Embryonic facial prominence (tissue), 1 donor: Measurements from ENCODE around the gene TMEM229B.

ENCODE experiments used
- DNase-seq: peaks from one replicate; pipeline ENCODE4 v3.0.0-alpha.2; 2016; ENCODE audit errors: extremely low spot score

Gene TMEM229B

GRCh38 chr14:67424539-67424938 is 64.0 kb downstream of the TMEM229B start:
- no peak for DNase-seq

DNA sequence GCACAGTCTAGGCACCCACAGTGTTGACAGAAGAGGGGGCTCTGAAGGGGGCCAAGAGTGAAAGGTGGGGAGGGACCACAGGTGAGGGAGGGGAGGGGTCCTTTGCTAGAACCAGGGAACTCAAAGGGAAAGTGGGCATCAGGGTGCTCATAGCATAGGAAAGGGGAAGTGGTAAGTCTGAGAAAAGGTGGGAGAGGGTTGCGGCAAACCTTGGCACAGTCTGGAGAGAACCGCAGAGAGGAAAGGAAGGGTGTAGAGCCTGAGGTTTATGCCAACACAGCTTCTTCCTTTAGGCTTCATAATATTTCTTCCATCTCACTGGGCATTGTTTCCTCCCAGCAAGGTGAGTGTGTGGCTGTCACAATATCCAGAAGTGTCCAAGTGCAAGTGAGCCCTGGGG is 65.1 kb downstream of the TMEM229B start:
- no peak for DNase-seq

DNA sequence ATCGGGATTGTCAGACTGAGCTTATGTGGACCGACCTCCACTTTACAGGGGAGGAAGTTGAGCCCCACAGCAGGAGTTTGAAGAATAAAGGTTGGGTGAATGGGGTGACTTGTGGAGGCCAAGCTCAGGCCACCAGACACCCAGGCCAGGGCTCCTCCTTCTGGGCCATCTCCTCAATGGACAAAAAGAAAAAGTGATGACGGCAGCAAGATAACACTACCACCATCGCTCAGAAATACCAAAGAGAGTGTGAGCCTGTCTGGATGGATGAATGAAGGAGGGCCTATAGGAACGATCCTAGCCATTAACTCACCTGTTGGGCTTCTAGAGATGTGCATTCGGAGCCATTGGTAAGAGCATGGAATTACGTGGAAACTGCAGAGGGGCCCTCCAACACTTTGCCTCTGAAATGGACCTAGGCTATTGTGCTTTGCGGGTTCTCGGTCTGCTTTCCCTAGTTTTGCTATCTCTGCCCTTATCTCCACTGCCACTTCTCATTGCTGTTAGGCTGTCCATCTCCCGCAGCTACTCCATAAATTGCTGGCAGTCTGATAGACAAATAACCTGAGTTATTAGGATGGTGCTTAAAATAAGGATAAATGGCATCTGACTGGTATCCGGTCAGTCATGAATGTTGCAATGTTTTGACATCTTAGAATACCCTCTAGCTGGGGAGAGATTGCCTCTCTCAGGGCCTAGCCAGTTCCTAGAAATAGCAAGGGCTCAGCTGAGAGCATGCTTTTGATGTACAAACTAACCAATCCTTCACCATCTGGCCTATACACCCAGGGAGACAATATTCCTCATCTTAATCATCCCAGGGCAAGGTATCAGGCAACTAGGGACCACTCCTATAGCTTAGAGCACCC is 66.9 kb downstream of the TMEM229B start:
- no peak for DNase-seq
